NCI-H524 (cell line): ENCODE measurements around the gene BICDL2.

Experiments used
- DNase-seq, 2 experiments: peaks; one replicate each; lab custom pipeline; 2025; lab: John Stamatoyannopoulos, UW

BICDL2 gene

GRCh38 chr16:2985462-2985861, 51.3 kb downstream of the BICDL2 start:
- peak; percentile 31 to 61 for DNase-seq

GRCh38 chr16:2983706-2984136, 53.0 kb downstream of the BICDL2 start:
- peak; percentile 60 to 80 for DNase-seq

GRCh38 chr16:2982402-2982801, 54.3 kb downstream of the BICDL2 start:
- DNase-seq = no peak

GRCh38 chr16:2981899-2982250, 54.9 kb downstream of the BICDL2 start:
- DNase-seq = no peak

DNA sequence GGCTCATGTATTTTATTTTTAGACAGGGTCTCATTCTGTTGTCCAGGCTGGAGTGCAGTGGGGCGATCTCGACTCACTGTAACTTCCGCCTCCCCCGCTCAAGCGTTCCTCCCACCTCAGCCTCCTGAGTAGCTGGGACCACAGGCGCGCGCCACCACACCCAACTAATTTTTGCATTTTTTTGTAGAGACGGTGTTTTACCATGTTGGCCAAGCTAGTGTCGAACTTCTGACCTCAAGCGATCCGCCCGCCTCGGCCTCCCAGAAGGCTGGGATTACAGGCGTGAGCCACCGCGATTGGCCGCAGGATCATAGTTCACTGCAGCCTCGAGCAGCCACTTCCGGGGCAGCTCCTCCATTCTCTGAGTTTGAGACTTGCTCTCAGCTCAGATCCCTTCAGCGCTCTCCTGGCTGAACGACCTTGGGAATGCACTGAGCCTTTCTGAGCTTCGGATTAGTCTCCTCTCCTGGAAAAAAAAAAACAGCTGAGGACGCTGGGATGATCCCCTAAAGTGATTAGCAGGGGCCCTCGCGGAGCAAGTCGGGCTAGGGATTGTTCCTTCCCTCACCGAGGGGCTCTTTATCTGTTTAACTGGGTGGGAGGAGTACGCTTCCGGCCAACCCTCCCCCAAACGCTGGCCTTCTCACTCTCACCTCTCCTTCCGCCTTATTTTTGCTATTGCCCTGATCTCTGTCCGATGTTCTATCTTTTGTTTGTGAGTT, 55.4 kb downstream of the BICDL2 start:
- peak in 1 of 2 experiments; percentile 29 for DNase-seq

- peak; percentile 73 to 90 for DNase-seq
Measured at GRCh38 chr16:2980227-2981176, 56.2 kb downstream of the BICDL2 start, which contains the start of gene PKMYT1. Gene PKMYT1 (minus strand): TSS chr16:2980446. CDS start chr16:2979657, 789 bp downstream.

GRCh38 chr16:2979669-2980226, 57.0 kb downstream of the BICDL2 start:
- no peak for DNase-seq
